ENCODE results near the gene TRANK1. TPM values are rescaled to one million over a fixed set of nuclear protein-coding genes. Genes with fewer than 3 reads are reported as not detected.
"Not testable (repeated sequence)": the region's sequence is repeated elsewhere in the genome, so short reads cannot be mapped to it uniquely, and the experiment has no call there.

Gene TRANK1
- total RNA-seq, 1 donor from 2014 or later: 3.4 TPM

- Mint-ChIP-seq H3K36me3 (ENCODE audit: low read depth) (peaks cover 19% of the 10 kb centered on the region), H3K4me1 (ENCODE audit: low read depth) (peaks cover 53% of the 10 kb centered on the region), H3K4me3 (peak overlapping the region; percentile 69), H3K9me3 (no peaks in the 10 kb centered on the region), H3K27ac (peak overlapping the region; percentile 24), H3K27me3 (ENCODE audit: insufficient read depth) (no peaks in the 10 kb centered on the region)
- intact Hi-C loops (cut with micrococcal nuclease): no loop called here
- no peak for DNase-seq (ENCODE audit: low spot score)
Measured at GRCh38 chr3:36906504-36907149, 38.2 kb downstream of the TRANK1 start.

GRCh38 chr3:36905545-36905944 is 39.3 kb downstream of the TRANK1 start:
- peak overlapping the region; percentile 69 for H3K4me3 Mint-ChIP-seq
- peaks cover 55% of the 10 kb centered on the region for H3K4me1 Mint-ChIP-seq (ENCODE audit: low read depth)
- no peaks in the 10 kb centered on the region for H3K27me3 Mint-ChIP-seq (ENCODE audit: insufficient read depth)
- H3K27ac Mint-ChIP-seq: peak overlapping the region; percentile 62
- intact Hi-C loops (cut with micrococcal nuclease): no loop called here
- DNase-seq (ENCODE audit: low spot score): no peak
- H3K36me3 Mint-ChIP-seq (ENCODE audit: low read depth): peaks cover 24% of the 10 kb centered on the region
- H3K9me3 Mint-ChIP-seq: no peaks in the 10 kb centered on the region

DNA sequence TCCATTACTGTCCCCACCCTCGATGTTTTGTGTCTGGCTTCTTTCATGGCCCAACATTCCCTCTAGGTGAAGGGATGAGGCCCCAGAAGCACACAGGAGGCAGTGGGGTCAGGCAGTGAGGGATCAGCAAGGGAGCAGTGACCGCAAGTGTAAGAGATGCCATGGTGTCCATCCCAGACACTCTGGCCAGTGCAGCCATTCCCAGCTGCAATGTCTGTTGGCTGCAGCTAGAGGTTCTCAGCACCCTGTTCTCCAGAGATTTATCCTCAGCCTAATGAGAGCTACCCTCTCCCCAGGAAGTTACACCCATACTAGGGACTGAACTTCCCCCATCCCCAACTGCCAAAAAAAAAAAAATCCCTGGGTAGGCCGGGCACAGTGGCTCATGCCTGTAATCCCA is 40.2 kb downstream of the TRANK1 start:
- peaks cover 55% of the 10 kb centered on the region for H3K4me1 Mint-ChIP-seq (ENCODE audit: low read depth)
- H3K27me3 Mint-ChIP-seq (ENCODE audit: insufficient read depth): no peaks in the 10 kb centered on the region
- intact Hi-C loops (cut with micrococcal nuclease): no loop called here
- H3K9me3 Mint-ChIP-seq: no peaks in the 10 kb centered on the region
- no peak for DNase-seq (ENCODE audit: low spot score)
- H3K4me3 Mint-ChIP-seq: no peak overlapping the region
- H3K27ac Mint-ChIP-seq: no peak overlapping the region
- H3K36me3 Mint-ChIP-seq (ENCODE audit: low read depth): peaks cover 33% of the 10 kb centered on the region

- H3K27me3 Mint-ChIP-seq (ENCODE audit: insufficient read depth); H3K27ac Mint-ChIP-seq; intact Hi-C loops (cut with micrococcal nuclease); H3K9me3 Mint-ChIP-seq; H3K4me3 Mint-ChIP-seq; DNase-seq (ENCODE audit: low spot score): not testable (repeated sequence)
- Mint-ChIP-seq H3K36me3 (ENCODE audit: low read depth) (peaks cover 37% of the 10 kb centered on the region), H3K4me1 (ENCODE audit: low read depth) (peaks cover 52% of the 10 kb centered on the region)
Measured at GRCh38 chr3:36904065-36904464, 40.8 kb downstream of the TRANK1 start.

DNA sequence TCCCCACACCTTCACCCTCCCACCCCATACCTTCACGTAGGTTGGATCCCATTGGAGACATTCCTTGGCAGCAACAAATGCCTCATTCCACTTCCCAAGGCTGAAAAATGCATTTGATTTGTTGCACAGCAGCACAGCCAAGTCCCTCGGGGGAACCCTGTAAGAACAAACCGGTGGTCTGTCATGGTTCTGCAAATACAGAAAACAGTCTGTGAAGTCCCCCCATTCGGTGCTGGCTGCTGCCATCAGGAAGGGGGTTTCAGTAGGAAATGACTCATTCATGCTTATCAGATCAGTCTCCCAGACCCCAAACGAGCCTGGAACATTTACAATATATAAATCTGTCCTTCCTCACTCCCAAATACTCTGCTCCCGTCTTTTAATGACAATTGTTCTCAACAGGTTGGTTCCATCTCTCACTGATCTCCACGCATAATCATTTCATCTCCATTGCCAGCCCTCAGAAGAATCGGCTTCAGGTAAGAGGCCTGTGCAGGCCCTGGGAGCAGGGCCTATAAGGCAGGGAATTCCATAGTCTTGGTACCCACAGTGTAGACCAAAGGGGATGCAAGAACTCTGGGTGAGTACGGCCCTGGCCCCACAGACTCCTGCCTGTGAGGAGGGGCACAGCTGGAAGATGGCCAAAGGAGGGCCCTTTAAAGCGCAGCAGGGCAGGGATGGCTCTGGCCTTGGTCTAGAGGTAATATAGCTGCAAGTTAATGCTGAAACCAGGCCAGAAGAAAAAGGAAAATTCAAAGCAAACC is 41.6 kb downstream of the TRANK1 start:
- Mint-ChIP-seq H3K27me3 (ENCODE audit: insufficient read depth) (no peaks in the 10 kb centered on the region), H3K4me1 (ENCODE audit: low read depth) (peaks cover 44% of the 10 kb centered on the region), H3K4me3 (no peak overlapping the region), H3K27ac (no peak overlapping the region), H3K9me3 (no peaks in the 10 kb centered on the region), H3K36me3 (ENCODE audit: low read depth) (peaks cover 40% of the 10 kb centered on the region)
- no peak for DNase-seq (ENCODE audit: low spot score)
- intact Hi-C loops (cut with micrococcal nuclease): no loop called here

GRCh38 chr3:36901588-36901987 is 43.3 kb downstream of the TRANK1 start:
- DNase-seq (ENCODE audit: low spot score): no peak
- Mint-ChIP-seq H3K9me3 (no peaks in the 10 kb centered on the region), H3K4me1 (ENCODE audit: low read depth) (peaks cover 38% of the 10 kb centered on the region), H3K36me3 (ENCODE audit: low read depth) (peaks cover 53% of the 10 kb centered on the region), H3K27ac (no peak overlapping the region), H3K27me3 (ENCODE audit: insufficient read depth) (no peaks in the 10 kb centered on the region), H3K4me3 (no peak overlapping the region)
- intact Hi-C loops (cut with micrococcal nuclease): no loop called here

- peaks cover 35% of the 10 kb centered on the region for H3K4me1 Mint-ChIP-seq (ENCODE audit: low read depth)
Measured at GRCh38 chr3:36900474-36901443, 44.1 kb downstream of the TRANK1 start.

GRCh38 chr3:36895496-36896409 is 49.1 kb downstream of the TRANK1 start:
- Mint-ChIP-seq H3K36me3 (ENCODE audit: low read depth) (peaks cover 52% of the 10 kb centered on the region), H3K27me3 (ENCODE audit: insufficient read depth) (no peaks in the 10 kb centered on the region), H3K4me3 (no peak overlapping the region), H3K4me1 (ENCODE audit: low read depth) (peaks cover 31% of the 10 kb centered on the region), H3K9me3 (no peaks in the 10 kb centered on the region), H3K27ac (no peak overlapping the region)
- DNase-seq (ENCODE audit: low spot score): no peak
- intact Hi-C loops (cut with micrococcal nuclease): no loop called here

More at GRCh38 chr3:36900474-36901443, 44.1 kb downstream of the TRANK1 start:
- H3K4me3 Mint-ChIP-seq: no peak overlapping the region
- H3K27ac Mint-ChIP-seq: no peak overlapping the region
- H3K9me3 Mint-ChIP-seq: no peaks in the 10 kb centered on the region
- peaks cover 56% of the 10 kb centered on the region for H3K36me3 Mint-ChIP-seq (ENCODE audit: low read depth)
- intact Hi-C loops (cut with micrococcal nuclease): no loop called here
- DNase-seq (ENCODE audit: low spot score): no peak
- H3K27me3 Mint-ChIP-seq (ENCODE audit: insufficient read depth): no peaks in the 10 kb centered on the region

GRCh38 chr3:36894914-36895313 is 49.9 kb downstream of the TRANK1 start:
- Mint-ChIP-seq H3K4me1 (ENCODE audit: low read depth) (peaks cover 31% of the 10 kb centered on the region), H3K27me3 (ENCODE audit: insufficient read depth) (no peaks in the 10 kb centered on the region)

DNA sequence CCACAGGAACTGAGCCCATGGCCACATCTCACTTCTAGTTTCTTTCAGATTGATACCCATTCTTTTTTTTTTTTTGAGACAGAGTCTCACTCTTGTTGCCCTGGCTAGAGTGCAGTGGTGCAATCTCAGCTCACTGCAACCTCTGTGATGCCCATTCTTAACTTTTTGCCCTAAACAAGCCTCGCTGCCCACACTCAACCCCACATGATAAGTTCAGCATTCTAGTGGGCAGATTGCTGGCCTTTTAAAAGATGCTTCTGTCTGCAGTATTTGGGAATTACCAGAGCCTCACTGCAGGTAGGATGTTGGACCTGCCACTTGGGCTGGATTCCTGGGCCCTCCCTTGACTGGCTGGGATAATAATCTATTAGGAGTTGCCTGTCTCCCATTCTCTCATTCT is 51.0 kb downstream of the TRANK1 start:
- Mint-ChIP-seq H3K36me3 (ENCODE audit: low read depth) (peaks cover 53% of the 10 kb centered on the region), H3K4me3 (no peak overlapping the region), H3K27me3 (ENCODE audit: insufficient read depth) (no peaks in the 10 kb centered on the region), H3K9me3 (no peaks in the 10 kb centered on the region), H3K27ac (no peak overlapping the region), H3K4me1 (ENCODE audit: low read depth) (peaks cover 31% of the 10 kb centered on the region)
- intact Hi-C loops (cut with micrococcal nuclease): no loop called here
- DNase-seq (ENCODE audit: low spot score): no peak

More at GRCh38 chr3:36894914-36895313, 49.9 kb downstream of the TRANK1 start:
- no peak for DNase-seq (ENCODE audit: low spot score)
- intact Hi-C loops (cut with micrococcal nuclease): no loop called here
- H3K4me3 Mint-ChIP-seq: no peak overlapping the region
- peaks cover 51% of the 10 kb centered on the region for H3K36me3 Mint-ChIP-seq (ENCODE audit: low read depth)
- no peaks in the 10 kb centered on the region for H3K9me3 Mint-ChIP-seq
- no peak overlapping the region for H3K27ac Mint-ChIP-seq

- Mint-ChIP-seq H3K27me3 (ENCODE audit: insufficient read depth) (no peaks in the 10 kb centered on the region), H3K4me3 (no peak overlapping the region), H3K4me1 (ENCODE audit: low read depth) (peaks cover 31% of the 10 kb centered on the region), H3K27ac (no peak overlapping the region), H3K36me3 (ENCODE audit: low read depth) (peaks cover 50% of the 10 kb centered on the region), H3K9me3 (no peaks in the 10 kb centered on the region)
- intact Hi-C loops (cut with micrococcal nuclease): no loop called here
- no peak for DNase-seq (ENCODE audit: low spot score)
Measured at GRCh38 chr3:36893137-36893557, 51.7 kb downstream of the TRANK1 start.

Measured in activated T-helper 1 cell treated with anti-CD3 and anti-CD28 coated beads, Interleukin-12 subunit alpha, Interleukin-12 subunit beta, Interleukin-2, Interleukin-4 antibody, amounts not matched to agents 30 ng/mL and 10 ng/mL and 1 ng/mL, durations not matched to agents 14 hours and 24 hours and 36 hours (primary cell).